SU-DHL-6 (cell line): ENCODE data around the gene CTDSPL2.

Experiments
- EZH2phosphoT487 ChIP-seq: fragments of 200-600 bp; sonication (generic), shearing (Covaris generic); conservative IDR thresholded peaks from 2 replicates; pipeline ENCODE4 v1.6.1; 2018; ENCODE audit warnings: mild to moderate bottlenecking, antibody characterized with exemption, low read length, moderate library complexity, mixed read lengths
- TF ChIP-seq, protein P1 (sequence below): fragments of 200-600 bp; sonication (generic); IDR thresholded peaks from one replicate; pipeline ENCODE4 v1.5.1; 2017; ENCODE audit warnings: antibody characterized with exemption, mild to moderate bottlenecking, low read length, moderate library complexity; ENCODE audit not compliant: insufficient read depth, poor library complexity, severe bottlenecking

DNA sequence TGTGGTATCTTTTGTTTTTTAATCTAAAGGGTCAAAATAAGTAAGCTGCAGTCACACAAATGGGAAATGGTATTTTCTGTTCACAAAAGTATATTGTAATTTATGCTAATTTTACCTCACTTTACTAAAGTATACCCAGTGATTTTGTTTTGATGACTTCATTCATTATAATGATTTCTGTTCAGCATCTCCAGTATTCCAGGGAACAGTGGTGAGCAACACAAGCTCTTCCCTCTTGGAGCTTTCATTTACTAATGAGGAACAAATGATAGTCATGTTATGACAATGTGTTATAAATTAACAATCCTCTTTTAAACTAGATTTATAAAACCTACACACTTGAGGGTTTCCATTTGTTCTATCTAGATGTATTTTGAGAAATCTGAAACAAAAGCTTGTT is 89.0 kb downstream of the CTDSPL2 start:
- TF ChIP-seq, protein P1, sequence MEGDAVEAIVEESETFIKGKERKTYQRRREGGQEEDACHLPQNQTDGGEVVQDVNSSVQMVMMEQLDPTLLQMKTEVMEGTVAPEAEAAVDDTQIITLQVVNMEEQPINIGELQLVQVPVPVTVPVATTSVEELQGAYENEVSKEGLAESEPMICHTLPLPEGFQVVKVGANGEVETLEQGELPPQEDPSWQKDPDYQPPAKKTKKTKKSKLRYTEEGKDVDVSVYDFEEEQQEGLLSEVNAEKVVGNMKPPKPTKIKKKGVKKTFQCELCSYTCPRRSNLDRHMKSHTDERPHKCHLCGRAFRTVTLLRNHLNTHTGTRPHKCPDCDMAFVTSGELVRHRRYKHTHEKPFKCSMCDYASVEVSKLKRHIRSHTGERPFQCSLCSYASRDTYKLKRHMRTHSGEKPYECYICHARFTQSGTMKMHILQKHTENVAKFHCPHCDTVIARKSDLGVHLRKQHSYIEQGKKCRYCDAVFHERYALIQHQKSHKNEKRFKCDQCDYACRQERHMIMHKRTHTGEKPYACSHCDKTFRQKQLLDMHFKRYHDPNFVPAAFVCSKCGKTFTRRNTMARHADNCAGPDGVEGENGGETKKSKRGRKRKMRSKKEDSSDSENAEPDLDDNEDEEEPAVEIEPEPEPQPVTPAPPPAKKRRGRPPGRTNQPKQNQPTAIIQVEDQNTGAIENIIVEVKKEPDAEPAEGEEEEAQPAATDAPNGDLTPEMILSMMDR, result no peak
- no peak for TF ChIP-seq EZH2phosphoT487
